HUES64 (cell line): ENCODE results near the gene CTSC.

Experiments used
- H3K27ac ChIP-seq: 2 replicates; pipeline ENCODE4 v1.7.0; 2013; ENCODE audit warnings: low read depth, low read length, inconsistent platforms
- H3K27me3 ChIP-seq: 2 replicates; pipeline ENCODE4 v1.6.1; 2013; ENCODE audit warnings: mild to moderate bottlenecking, low read length; ENCODE audit not compliant: insufficient read depth
- H3K36me3 ChIP-seq: 2 replicates; pipeline ENCODE4 v1.6.1; 2013; ENCODE audit warnings: mild to moderate bottlenecking, low read length; ENCODE audit not compliant: insufficient read depth
- H3K4me1 ChIP-seq: 2 replicates; pipeline ENCODE4 v1.6.1; 2013; ENCODE audit warnings: mild to moderate bottlenecking, low read length, moderate library complexity; ENCODE audit not compliant: insufficient read depth
- H3K4me3 ChIP-seq: 2 replicates; pipeline ENCODE4 v1.5.1; 2013; ENCODE audit warnings: mild to moderate bottlenecking, low read length, moderate library complexity
- H3K9ac ChIP-seq: 2 replicates; pipeline ENCODE4 v1.6.1; 2013; ENCODE audit warnings: mild to moderate bottlenecking, low read depth, low read length
- H3K9me3 ChIP-seq: 2 replicates; pipeline ENCODE4 v1.6.1; 2013; ENCODE audit warnings: low read depth, low read length; ENCODE audit not compliant: insufficient read depth
- WGBS: fragments of 150-250, 120-280 bp; methylation state at CpG from one replicate; pipeline ENCODE4 v1.1.7; 2013; ENCODE audit warnings: missing lambda C conversion rate; 5-methylcytosine and 5-hydroxymethylcytosine counted together

Gene CTSC

DNA sequence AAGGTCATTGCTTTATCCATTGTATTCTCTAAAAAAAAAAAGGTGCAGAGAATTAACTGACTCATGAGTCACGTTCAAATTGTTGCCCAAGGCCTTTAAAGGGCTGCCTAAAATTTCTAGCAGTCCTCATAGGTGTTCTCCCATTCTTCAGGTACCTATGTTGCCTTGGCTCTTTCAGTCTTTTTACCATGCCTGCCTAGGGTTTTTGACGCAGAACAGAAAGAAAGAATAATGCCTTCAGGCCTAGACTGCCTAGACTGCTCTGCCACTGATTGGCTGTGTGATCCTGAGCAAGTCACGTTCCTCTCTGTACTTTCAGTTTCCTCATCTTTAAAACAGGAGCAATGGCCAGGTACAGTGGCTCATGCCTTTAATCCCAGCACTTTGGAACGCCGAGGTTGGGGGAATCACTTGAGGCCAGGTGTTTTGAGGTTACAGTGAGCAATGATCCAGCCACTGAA, 21.5 kb downstream of the CTSC start:
- Histone ChIP-seq H3K27ac (0 out of 2 replicates have a peak overlapping the region, but pooled peaks have one; percentile 32), H3K36me3 (peaks cover 50% of the 10 kb centered on the region), H3K9me3 (no peaks in the 10 kb centered on the region), H3K4me1 (peaks cover 41% of the 10 kb centered on the region), H3K27me3 (no peaks in the 10 kb centered on the region), H3K9ac (no peak overlapping the region), H3K4me3 (no peak overlapping the region)
- 79% methylated on average over 5 of the region's 5 CpGs for WGBS

DNA sequence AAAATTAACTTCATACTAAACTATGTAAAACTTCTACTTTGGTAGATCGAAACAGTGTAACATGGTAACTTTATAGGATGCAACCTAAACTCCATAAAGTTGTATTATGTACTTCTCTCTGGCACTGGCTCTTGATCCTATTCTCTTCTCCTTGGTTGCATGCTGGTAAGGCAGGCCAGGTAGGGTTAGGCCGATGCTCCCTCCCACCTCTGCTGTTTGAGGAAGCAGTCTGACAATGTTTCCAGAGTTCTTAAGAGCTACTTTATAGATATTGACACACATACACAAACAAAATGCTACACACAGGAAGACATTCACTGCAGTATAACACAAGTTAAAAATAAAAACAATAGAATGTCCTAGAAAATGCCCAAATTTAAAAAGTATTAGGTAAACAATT, 22.5 kb downstream of the CTSC start:
- H3K36me3 ChIP-seq: peaks cover 55% of the 10 kb centered on the region
- H3K27me3 ChIP-seq: no peaks in the 10 kb centered on the region
- no peak overlapping the region for H3K27ac ChIP-seq
- H3K9me3 ChIP-seq: no peaks in the 10 kb centered on the region
- no peak overlapping the region for H3K4me3 ChIP-seq
- H3K4me1 ChIP-seq: peaks cover 43% of the 10 kb centered on the region
- H3K9ac ChIP-seq: no peak overlapping the region
- WGBS: 100% methylated on average over 1 of the region's 2 CpGs

DNA sequence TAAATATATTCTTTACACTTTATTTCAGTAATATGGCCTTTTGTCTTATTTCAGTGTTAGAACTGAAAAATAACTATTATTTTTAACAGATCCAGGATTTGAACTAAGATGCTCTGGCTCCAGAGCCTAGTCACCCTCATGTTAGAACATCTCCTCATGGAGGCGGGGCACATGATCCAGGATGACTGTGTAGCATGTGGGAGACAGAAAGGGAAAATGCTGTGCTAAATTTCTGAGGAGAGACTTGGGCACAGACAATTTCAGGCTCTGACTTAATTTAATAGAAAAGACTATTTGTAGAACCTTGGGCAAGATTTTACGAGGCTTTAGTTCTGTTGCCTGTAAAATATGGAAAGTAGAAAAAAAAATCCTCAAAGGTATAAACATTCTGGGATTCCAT, 24.1 kb downstream of the CTSC start:
- Histone ChIP-seq H3K27ac (no peak overlapping the region), H3K9ac (no peak overlapping the region), H3K4me1 (peaks cover 52% of the 10 kb centered on the region), H3K27me3 (no peaks in the 10 kb centered on the region), H3K4me3 (no peak overlapping the region), H3K9me3 (no peaks in the 10 kb centered on the region), H3K36me3 (peaks cover 67% of the 10 kb centered on the region)
- 100% methylated on average over 2 of the region's 2 CpGs for WGBS

DNA sequence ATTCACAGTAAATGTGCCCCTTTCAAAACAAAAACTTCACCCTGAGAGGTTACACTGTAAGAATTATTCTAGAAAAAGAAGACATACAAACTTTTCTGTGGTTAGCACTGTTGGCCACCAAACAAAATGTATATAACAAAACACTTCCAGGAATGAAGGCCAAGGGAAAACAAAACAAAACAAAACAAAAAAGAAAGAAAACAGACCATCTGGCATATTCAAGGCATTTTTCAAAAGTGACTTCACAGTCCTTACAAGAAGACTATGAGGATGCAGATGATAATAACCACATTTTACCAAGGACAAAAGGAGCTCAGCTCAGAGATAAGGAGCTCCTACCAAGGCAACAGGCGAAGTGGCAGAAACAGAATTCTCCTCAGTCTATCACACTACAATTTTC, 24.9 kb downstream of the CTSC start:
- no CpG with 5 or more reads among the region's 1 CpG for WGBS

DNA sequence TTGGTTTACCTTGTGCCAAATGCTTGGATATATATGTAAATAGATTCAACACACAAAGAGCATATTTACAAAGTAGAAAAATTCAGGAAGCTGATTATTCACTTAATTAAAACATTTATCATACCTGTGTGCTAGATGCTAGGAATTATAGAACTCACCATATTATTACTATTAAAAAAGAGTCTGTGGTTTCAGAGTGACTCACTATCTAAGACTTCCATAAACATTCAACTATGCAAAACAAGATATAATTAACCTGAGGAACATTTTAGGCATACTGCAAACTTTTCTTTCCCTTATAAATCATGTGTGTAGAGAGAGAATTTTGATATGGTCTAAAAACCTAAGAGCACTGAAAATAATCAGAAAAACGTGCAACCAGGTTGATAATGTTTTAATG, 27.3 kb downstream of the CTSC start:
- Histone ChIP-seq H3K4me3 (no peak overlapping the region), H3K27ac (peak overlapping the region; percentile 57; the same call in 1 of the 2 replicates), H3K36me3 (peaks cover 80% of the 10 kb centered on the region), H3K9ac (no peak overlapping the region), H3K9me3 (no peaks in the 10 kb centered on the region), H3K27me3 (no peaks in the 10 kb centered on the region), H3K4me1 (peaks cover 60% of the 10 kb centered on the region)
- 79% methylated on average over 1 of the region's 1 CpG for WGBS

More for the DNA sequence above, 24.9 kb downstream of the CTSC start:
- Histone ChIP-seq H3K36me3 (peaks cover 70% of the 10 kb centered on the region), H3K4me3 (no peak overlapping the region), H3K9me3 (no peaks in the 10 kb centered on the region), H3K27ac (peak overlapping the region; percentile 42; the same call in 1 of the 2 replicates), H3K4me1 (peaks cover 56% of the 10 kb centered on the region), H3K9ac (no peak overlapping the region), H3K27me3 (no peaks in the 10 kb centered on the region)

DNA sequence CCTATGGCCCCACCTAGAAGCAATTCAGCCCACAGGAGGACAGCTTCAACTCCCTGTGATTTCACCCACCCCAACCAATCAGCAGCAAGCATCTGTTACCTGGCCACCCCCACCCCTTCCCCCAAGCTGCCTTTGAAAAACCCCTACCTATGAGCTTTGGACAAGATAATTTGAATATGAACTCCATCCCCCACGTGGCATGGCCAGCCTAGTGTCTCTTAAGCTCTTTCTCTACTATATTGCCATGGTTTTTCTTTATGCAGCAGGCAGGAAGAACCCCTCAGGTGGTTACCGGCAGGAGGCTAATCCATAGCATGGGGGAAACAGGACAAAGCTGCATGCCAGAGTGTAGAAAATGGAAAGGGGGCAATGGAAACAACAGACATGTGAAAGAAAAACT, 29.0 kb downstream of the CTSC start:
- H3K4me3 ChIP-seq: peak overlapping the region; percentile 24; the same call in 1 of the 2 replicates
- H3K36me3 ChIP-seq: peaks cover 85% of the 10 kb centered on the region
- no peaks in the 10 kb centered on the region for H3K9me3 ChIP-seq
- H3K27ac ChIP-seq: peak overlapping the region; percentile 95
- peak overlapping the region; percentile 76 for H3K9ac ChIP-seq
- 8% methylated on average over 2 of the region's 2 CpGs for WGBS
- no peaks in the 10 kb centered on the region for H3K27me3 ChIP-seq
- H3K4me1 ChIP-seq: peaks cover 55% of the 10 kb centered on the region

DNA sequence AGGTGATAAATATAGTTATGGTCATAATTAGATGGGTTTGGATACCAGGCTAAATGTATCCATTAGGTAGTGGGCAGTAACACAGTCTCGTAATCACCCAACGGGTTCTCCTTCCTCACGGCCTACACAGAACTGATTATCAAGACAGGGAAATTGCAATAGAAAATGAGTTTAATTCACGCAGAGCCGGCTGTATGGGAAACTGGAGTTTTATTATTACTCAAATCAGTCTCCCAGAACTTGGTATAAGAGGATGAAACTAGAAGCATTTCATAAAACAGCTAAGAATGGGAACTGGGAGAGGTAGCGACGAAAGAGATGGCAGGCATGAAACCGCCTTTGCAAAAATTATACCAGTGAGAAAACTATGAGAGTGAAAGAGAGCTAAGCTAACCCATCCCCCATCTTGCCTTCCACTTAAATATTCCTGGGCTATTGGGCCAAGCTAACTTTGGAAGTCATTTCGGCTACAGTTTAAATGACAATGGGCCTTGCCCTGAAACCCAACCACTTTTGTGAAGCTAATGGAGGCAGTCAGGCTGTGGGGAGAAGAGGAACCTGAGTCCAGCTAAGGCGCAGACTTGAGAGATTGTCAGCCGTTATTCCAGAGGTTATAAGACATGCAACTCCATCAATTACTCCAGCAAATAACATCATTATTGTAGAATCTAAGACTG, 29.6 kb downstream of the CTSC start:
- Histone ChIP-seq H3K9me3 (no peaks in the 10 kb centered on the region), H3K4me3 (peak overlapping the region; percentile 44)
- 33% methylated on average over 11 of the region's 11 CpGs for WGBS

DNA sequence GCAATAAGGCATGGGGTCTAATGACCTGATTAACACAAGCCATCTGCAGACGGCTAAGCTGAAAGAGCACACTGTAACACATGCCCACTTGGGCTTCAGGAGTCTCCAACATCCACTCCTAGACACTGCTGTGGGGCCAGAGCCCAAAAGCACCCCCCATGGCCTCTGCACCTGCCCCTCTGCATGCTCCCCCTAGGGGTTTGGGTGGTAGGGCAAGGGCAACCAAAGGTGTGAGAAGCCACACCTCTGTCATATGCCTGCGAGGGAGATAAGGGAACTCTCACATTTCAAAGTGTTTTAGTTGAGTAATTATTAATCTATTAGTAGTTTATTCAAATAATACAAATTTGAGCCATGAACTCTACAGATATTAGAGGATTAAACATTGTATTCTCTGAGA, 30.8 kb downstream of the CTSC start:
- Histone ChIP-seq H3K4me3 (no peak overlapping the region), H3K27me3 (no peaks in the 10 kb centered on the region), H3K36me3 (peaks cover 83% of the 10 kb centered on the region), H3K4me1 (peaks cover 49% of the 10 kb centered on the region), H3K9ac (no peak overlapping the region), H3K27ac (no peak overlapping the region; the same call in 1 of the 2 replicates), H3K9me3 (no peaks in the 10 kb centered on the region)
- WGBS: 89% methylated on average over 1 of the region's 2 CpGs

More for the DNA sequence above, 29.6 kb downstream of the CTSC start:
- H3K36me3 ChIP-seq: peaks cover 89% of the 10 kb centered on the region
- H3K4me1 ChIP-seq: peaks cover 53% of the 10 kb centered on the region
- peak overlapping the region; percentile 95 for H3K27ac ChIP-seq
- H3K9ac ChIP-seq: peak overlapping the region; percentile 76
- no peaks in the 10 kb centered on the region for H3K27me3 ChIP-seq

DNA sequence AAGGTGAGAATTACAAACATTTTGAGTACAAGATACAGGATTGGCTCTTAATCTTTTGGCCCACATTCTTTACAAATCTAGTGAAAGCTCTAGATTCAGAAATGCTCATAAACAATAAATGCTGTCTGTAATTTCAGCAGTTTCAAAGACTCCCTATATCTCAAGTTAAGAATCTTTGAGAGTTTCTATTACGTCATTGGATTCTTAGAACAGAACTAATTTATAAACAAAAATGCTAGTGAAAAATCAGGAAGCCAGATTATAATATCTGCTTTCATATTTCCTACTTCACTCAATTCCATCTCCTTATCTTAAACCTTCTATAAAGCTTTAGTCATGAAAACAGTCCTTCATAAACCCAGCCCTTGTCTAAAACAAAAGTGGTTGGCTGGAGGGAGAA, 32.1 kb downstream of the CTSC start:
- WGBS: 100% methylated on average over 1 of the region's 1 CpG

DNA sequence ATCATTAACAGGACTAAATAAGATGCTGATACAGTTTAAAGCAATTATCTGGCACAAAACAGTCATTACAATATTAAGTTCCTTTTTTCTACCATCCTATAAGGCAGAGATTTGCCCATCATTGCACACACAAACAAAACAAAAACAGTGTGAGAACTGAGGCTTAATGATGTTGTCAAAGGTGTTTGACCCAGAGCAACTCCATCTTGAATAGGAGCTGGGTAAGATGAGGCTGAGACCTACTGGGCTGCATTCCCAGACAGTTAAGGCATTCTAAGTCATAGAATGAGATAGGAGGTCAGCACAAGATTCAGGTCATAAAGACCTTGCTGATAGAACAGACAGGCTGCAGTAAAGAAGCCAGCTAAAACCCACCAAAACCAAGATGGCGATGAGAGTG, 33.2 kb downstream of the CTSC start:
- Histone ChIP-seq H3K27me3 (no peaks in the 10 kb centered on the region), H3K9me3 (no peaks in the 10 kb centered on the region), H3K4me1 (peaks cover 50% of the 10 kb centered on the region), H3K9ac (no peak overlapping the region), H3K27ac (no peak overlapping the region), H3K36me3 (peaks cover 75% of the 10 kb centered on the region), H3K4me3 (no peak overlapping the region)
- WGBS: 94% methylated on average over 1 of the region's 1 CpG

More for the DNA sequence above, 32.1 kb downstream of the CTSC start:
- Histone ChIP-seq H3K9ac (no peak overlapping the region), H3K4me3 (no peak overlapping the region), H3K27me3 (no peaks in the 10 kb centered on the region), H3K27ac (no peak overlapping the region), H3K9me3 (no peaks in the 10 kb centered on the region), H3K36me3 (peaks cover 73% of the 10 kb centered on the region), H3K4me1 (peaks cover 50% of the 10 kb centered on the region)

DNA sequence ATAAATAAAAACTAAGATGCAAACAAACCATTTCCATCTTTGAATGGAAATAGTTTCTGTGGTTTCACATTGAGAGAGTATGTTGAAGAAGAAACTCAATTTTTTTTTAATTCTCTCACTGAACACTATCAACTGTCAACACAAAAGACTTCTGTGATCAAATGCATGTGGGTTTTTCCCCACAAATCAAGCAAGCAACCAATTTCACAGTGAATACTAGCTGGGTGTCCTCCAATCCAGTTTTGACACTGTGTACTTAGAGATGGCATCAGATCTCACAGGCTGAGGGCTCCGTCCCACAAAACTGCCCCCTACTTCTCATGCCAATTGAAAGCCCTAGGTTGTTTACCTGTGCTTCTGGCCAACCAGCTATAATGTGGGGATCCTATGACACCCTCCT, 34.5 kb downstream of the CTSC start:
- no peaks in the 10 kb centered on the region for H3K27me3 ChIP-seq
- no peak overlapping the region for H3K9ac ChIP-seq
- peaks cover 55% of the 10 kb centered on the region for H3K4me1 ChIP-seq
- no peaks in the 10 kb centered on the region for H3K9me3 ChIP-seq
- H3K27ac ChIP-seq: no peak overlapping the region
- 100% methylated on average over 1 of the region's 1 CpG for WGBS
- no peak overlapping the region for H3K4me3 ChIP-seq
- H3K36me3 ChIP-seq: peaks cover 82% of the 10 kb centered on the region
